GM19395 (cell line): ENCODE results near the gene RHOXF1.
"Not testable (repeated sequence)": the region's sequence is repeated elsewhere in the genome, so short reads cannot be mapped to it uniquely, and the experiment has no call there.

Experiments used
- ATAC-seq: cut with Tn5 transposase; IDR thresholded peaks from one replicate; pipeline ENCODE4 v1.9.1; 2021; ENCODE audit warnings: mild to moderate bottlenecking, moderate library complexity; ENCODE audit not compliant: unreplicated experiment

The RHOXF1 gene, protein sequence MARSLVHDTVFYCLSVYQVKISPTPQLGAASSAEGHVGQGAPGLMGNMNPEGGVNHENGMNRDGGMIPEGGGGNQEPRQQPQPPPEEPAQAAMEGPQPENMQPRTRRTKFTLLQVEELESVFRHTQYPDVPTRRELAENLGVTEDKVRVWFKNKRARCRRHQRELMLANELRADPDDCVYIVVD

DNA sequence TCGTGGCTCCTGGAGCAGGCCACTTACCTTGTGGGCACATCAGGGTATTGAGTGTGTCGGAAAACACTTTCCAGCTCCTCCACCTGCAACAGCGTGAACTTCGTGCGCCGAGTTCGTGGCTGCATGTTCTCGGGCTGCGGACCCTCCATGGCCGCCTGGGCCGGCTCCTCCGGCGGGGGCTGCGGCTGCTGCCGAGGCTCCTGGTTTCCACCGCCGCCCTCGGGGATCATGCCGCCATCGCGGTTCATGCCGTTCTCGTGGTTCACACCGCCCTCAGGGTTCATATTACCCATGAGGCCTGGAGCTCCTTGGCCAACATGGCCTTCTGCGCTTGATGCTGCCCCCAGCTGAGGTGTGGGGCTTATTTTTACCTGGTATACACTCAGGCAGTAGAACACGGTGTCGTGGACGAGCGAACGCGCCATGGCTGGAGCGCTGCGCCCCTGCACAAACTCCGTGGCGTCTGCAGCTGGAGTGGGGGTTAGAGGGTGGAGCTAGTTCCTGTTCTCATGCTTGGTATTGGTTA lies at the start of gene RHOXF1:
RHOXF1 (minus strand) TSS at position 476 of the 526 bp plus-strand sequence; CDS start at position 425, 51 bp downstream.
- no peak for ATAC-seq

- ATAC-seq = not testable (repeated sequence)
Observed at GRCh38 chrX:120159086-120159485, 43.4 kb upstream of the RHOXF1 start.

- not testable (repeated sequence) for ATAC-seq
Observed at GRCh38 chrX:120158313-120158712, 42.6 kb upstream of the RHOXF1 start, which contains the start of gene RHOXF2. RHOXF2 (plus strand) TSS chrX:120158613; CDS start chrX:120158751, 138 bp downstream.

DNA sequence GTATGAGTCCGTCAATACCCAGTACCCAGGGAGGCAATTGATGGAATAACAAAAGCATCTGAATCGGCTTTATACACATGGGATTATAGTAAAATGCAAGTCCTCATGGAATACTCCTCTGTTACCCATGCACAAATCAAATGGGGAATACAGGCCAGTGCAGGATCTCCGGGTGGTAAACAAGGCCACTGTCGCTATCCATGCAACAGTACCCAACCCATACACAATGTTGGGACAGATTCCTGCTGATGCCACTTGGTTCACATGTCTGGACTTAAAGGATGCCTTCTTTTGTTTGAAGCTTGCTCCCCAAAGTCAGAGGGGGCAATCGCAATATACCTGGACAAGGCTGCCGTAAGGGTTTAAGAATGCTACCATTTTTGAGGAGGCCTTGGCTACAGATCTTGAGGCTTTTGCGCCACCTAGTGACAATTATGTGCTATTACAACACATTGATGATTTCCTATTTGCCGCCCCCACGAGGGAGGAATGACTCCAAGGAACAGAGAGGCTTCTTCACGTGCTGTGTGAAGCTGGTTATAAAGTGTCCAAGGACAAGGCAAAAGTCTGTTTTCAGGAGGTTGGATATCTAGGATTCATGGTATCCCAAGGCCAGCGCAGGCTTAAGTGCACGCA lies 34.5 kb upstream of the RHOXF1 start:
- ATAC-seq = not testable (repeated sequence)

- no peak for ATAC-seq
Observed at GRCh38 chrX:120147537-120147936, 31.8 kb upstream of the RHOXF1 start.

DNA sequence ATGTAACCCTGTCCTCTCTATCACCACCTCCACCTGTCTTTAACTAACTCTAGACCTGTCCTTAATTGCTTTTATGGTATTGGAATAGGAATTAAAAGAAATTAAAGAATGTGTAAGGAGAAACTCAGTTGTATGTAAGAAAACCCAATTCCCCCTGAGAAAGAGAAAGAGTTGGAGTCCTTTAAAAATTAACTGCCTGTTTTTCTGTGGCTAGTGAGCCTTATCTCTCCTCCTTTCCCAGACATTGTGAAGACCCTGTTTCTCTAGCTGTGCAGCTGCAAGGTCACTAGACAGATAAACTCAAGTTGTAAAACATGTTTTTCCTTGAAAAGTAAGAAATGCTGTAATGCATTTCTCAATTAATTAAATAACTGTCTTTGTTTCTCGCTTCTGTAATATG lies 30.6 kb upstream of the RHOXF1 start:
- ATAC-seq = not testable (repeated sequence)

DNA sequence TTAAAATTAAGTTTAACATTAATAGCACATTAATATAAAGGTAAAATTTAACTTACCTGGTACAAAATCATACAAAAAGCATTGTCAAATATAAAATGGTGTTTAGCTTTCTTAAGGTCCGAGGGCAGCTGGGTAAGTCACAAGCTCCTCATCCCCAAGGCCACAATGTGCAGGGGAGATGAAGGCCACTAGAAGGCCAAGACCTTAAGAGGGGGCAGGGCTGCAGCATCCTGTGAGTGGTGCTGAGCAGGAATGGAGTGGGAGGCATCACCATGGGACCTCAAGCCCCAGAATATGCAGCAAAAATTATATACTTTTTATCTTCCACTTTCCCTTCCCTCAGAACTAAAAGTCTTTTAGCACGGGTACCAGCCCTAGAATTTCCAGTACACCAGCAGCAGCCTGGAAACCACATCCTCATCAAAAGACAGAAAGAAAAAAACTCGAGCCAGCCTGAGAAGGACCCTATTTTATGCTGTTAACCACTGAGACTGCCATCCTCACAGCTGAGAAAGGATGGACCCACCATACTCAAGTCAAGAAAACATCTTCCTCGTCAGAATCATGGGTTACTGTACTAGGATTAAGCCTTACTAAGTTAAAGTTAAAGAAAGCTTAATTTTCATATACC lies 29.7 kb upstream of the RHOXF1 start:
- ATAC-seq = no peak

DNA sequence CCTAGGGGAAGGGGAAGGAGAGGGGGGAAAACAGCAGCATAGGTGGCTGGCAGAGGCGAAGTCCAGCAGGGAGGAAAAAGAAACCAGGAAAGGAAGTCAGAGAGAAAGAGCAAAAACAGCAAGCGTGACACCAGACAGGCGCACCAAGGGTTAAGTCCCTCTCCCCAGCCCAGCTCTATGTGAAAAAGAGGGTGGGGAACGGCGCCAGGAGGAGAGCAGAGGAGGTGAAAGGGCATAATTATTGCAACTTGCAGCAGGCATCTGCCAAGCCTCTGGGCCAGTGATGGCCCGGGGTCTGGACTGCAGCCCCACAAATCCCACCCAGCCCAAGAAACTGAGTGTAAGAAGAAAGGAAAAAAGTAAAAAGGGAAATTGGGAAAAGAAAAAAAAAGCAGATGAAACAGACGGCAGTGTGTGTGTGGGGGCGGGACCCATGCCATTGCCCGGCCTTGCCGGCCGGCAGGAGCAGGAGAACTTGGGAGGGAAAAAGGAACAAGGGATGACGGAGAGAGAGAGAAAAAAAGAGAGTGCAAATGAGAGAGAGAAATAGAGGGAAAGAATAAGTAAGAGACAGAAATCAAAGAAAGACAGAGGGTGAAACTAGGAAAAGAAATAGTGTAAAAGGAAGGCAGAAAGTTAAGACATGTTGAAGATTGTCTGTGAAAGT lies 28.6 kb upstream of the RHOXF1 start:
- no peak for ATAC-seq

- no peak for ATAC-seq
Observed at GRCh38 chrX:120140293-120140981, 24.7 kb upstream of the RHOXF1 start.

DNA sequence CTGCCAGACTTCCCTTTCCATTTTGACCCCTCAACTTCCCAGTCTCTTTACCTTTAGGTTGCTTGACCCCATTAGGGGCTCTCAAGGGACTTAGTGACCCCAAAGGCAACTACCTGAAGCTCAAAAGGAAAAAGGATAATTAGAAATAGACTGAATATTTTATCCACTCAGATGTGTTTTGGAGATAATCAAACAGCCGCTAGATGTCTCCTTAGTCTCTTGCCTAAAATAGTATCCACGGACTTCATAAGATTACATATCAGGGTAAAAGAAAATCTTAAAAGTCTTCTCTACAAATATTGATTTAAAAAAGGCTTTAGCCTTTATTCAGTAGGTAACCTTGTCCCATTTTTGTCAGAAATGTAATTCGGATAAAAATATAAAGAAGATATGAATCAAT lies 21.7 kb upstream of the RHOXF1 start:
- no peak for ATAC-seq

GRCh38 chrX:120136840-120137239 lies 21.1 kb upstream of the RHOXF1 start:
- no peak for ATAC-seq

- ATAC-seq = no peak
Observed at GRCh38 chrX:120136128-120136527, 20.4 kb upstream of the RHOXF1 start.

DNA sequence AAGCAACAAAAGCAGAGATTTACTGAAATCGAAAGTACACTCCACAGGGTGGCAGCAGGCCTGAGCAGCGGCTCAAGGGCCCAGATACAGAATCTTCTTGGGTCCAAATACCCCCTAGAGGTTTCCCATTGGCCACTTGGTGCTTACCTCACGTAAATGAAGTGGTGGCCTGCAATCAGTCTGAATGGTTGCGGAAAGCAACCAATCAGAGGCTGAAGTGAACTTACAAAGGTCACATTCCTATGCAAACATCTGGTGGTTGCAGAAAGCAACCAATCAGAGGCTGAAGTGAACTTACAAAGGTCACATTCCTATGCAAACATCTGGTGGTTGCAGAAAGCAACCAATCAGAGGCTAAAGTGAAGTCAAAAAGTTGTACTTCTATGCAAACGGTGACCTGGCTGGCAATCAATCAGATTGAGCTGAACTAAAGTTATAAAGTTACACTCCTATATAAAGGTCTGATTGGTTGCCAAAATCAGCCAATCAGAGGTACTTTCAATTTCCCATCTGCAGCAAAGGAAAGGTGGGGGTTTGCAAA lies 12.7 kb upstream of the RHOXF1 start:
- not testable (repeated sequence) for ATAC-seq

GRCh38 chrX:120125444-120125843 lies 9.7 kb upstream of the RHOXF1 start:
- ATAC-seq = no peak

DNA sequence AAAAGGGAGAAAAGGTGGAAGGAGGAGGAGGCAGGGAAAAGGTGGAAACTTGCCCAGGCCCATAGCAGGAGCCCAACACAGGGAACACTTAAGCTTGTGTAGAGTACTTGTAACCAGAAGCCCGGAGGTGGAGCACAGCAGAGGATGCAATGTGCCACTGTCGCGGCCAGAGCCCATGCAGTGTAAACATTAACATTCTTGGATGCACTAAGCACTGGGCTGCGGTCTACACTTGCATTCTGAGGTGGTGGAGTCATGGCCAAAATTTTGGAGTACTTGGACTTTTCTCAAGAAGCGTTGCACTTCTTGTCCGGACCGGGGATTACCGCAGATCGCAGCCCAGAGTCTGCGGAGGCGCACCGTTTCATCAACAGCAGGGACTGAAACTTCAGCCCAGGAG lies 4.5 kb upstream of the RHOXF1 start:
- no peak for ATAC-seq

DNA sequence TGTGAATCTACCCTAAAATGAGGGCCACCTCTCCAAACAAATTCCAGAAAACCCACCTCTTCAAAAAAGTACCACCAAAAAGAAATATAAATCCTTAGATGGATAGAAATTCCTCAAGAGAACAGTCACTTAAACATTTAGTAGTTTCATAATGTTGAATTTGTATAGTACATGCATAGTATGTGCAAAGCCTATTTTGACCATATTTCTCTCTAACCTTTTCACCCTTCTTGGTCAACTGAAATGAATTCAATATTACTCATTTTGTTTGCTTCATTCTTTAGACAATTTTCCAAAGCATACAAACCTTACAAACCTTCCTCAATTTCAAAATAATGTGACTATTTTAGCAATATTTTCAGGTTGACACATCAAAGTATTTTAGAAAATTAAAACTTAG lies 4.1 kb downstream of the RHOXF1 start:
- ATAC-seq = no peak

DNA sequence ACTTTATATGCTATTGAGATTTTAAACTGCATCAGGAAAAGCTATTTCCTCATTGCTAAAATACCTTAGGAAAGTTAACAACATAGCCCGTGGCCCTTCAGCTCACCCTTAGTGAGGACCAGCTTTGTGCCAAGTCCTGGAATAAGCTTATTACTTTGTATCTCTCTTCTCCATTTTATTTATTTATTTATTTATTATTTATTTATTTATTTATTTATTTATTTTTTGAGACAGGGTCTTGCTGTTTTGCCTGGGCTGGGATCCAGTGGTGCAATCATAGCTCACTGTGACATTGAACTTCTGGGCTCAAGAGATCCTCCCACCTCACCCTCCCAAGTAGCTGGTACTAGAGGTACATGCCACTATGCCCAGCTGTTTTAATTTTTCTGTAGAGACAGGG lies 6.3 kb downstream of the RHOXF1 start:
- ATAC-seq = no peak

- ATAC-seq = not testable (repeated sequence)
Observed at GRCh38 chrX:120104707-120105106, 11.0 kb downstream of the RHOXF1 start.

DNA sequence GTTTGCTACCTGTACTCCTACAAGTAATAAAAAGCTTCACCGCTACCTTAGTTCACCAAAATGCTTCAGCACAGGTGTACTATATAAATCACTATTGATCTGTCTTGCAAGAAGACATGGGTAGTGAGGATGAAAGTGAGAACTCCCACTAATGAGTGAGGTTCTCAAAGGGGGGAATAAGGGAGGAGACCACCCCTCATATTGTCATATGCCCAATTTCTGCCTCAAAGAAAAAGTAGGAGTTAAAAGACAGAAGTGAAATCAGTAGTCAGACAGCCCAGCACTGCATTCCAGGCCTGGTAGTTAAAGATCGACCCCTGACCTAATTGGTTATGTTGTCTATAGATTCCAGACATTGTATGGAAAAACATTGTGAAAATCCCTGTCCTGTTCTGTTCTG lies 14.7 kb downstream of the RHOXF1 start:
- ATAC-seq = not testable (repeated sequence)

DNA sequence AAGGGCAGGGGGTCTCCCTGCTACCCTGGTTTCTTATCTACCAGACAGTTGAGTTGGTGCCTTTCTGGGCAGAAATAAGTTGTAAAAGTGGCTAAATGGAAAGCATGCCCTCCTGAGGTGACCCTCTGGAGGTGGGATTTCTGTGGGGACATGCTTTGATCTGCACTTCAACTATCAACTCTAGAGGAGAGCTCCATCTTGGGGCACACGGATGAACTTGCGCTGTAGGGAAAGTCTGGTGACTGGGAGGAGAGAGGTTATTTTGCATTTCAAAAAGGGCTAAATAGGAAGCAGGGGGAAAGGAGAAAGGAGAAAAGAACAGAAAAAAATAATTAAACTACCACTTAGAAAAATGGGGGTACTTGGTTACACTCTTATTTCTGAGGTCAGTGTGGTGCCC lies 25.5 kb downstream of the RHOXF1 start:
- no peak for ATAC-seq
